Activated CD8-positive, alpha-beta memory T cell treated with anti-CD3 and anti-CD28 coated beads for 36 hours (primary cell): ENCODE results near the gene FBN1. TPM values are rescaled to one million over a fixed set of nuclear protein-coding genes. Genes with fewer than 3 reads are reported as not detected.

Experiments
- CTCF ChIA-PET: fragments of 350-600 bp; sonication (Branson Sonifier 250); formaldehyde crosslinking; loops from one replicate; lab custom pipeline; 2021; ENCODE audit warnings: antibody characterized with exemption; lab: Charles Lee
- POLR2A ChIA-PET: fragments of 350-600 bp; sonication (Branson Sonifier 250); formaldehyde crosslinking; loops from one replicate; lab custom pipeline; 2021; ENCODE audit warnings: antibody characterized with exemption; lab: Charles Lee
- total RNA-seq, 2 experiments: library from RNA; stranded (reverse); gene quantifications; one replicate each; pipeline ENCODE4 v1.2.3, GENCODE V29; 2021

The FBN1 gene
- total RNA-seq, 2 experiments from 2014 or later: 0.13 to 0.40 TPM

- CTCF ChIA-PET: no interaction called here
- POLR2A ChIA-PET: no interaction called here
Observed at GRCh38 chr15:48628832-48629231, 16.7 kb downstream of the FBN1 start.

GRCh38 chr15:48627260-48627940, 18.1 kb downstream of the FBN1 start:
- CTCF ChIA-PET: no interaction called here

DNA sequence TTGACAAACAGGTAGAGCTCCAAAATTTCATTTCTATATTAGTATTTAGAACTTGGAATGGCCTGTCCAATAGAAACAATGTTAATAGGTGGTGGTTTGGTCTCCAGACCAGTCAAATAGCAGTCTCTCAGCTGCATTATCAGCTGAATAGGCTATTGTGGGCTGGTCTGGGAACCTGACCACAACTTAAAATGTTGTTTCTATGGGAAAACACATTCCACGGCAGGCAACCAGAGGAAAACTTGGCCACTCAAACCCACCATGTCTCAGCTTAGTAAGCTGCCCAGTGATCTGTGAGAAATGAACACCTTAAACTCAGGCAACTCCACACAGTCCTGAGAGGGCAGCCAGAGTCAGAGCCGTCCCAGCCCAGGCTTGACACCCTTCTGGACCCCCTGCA, 20.4 kb downstream of the FBN1 start:
- ChIA-PET POLR2A (no interaction called here), CTCF (no interaction called here)

More at GRCh38 chr15:48627260-48627940, 18.1 kb downstream of the FBN1 start:
- POLR2A ChIA-PET: no interaction called here

DNA sequence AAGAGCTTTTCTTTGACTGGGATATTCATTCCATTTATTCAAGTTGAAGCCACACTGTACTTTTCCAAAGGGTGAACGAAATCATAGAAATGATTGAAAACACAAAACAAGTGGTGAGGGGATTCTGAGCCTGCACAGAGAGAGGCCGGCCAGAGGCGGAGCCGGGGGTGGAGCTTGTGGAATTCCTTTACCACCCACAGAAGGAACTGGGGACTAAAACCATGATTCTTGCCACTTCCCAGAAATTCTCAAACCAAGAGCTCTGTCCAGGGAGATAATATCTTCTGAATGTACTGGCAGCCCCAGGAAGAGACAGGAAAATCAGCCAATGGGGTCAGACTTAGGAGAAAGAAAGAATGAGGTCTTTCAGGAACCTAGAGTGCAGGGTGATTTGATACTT, 20.8 kb downstream of the FBN1 start:
- CTCF ChIA-PET: no interaction called here
- POLR2A ChIA-PET: no interaction called here

DNA sequence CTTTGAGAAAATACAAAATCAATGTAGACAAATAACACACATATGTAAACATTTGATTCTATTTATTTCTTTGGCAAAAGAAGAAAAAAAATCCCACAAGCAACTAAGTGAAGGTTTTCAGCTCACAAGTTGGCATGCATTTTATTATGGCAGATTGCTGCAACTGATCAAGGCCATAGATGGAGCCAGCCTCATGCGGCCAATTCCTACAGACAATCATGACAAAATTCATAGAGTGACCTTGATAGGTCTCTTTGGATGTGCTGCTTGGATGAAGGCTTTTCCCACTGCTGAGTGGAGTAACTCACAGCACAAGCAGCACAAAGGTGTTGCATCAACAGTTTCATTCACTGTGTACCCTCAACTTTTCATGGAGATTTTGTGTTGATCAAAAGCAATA, 22.1 kb downstream of the FBN1 start:
- POLR2A ChIA-PET: no interaction called here
- CTCF ChIA-PET: no interaction called here

DNA sequence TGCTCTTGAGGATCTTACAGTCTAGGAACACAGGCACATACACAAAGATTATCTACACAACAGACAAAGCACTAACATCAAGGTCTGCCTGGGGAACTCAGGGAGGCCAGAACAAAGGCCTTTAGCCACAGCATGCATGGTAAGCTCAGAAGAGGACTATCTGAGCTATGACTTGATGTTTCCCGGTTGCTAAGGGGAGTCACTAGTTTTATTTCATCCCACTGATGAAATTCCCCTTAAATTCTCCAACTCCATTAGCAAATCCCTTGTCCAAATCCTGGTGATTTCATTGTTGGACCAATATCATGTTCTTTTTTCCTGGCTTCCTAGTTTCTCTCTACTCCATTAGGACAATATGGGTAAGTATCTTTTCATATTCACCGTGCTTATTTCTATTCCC, 23.3 kb downstream of the FBN1 start:
- POLR2A ChIA-PET: no interaction called here

GRCh38 chr15:48619446-48619845, 26.1 kb downstream of the FBN1 start:
- POLR2A ChIA-PET: no interaction called here
- CTCF ChIA-PET: no interaction called here

More for the DNA sequence above, 23.3 kb downstream of the FBN1 start:
- CTCF ChIA-PET: interaction anchor here (0.7 kb wide), 1 partner anchor 133 kb away, joined by 3 read pairs; no protein-coding TSS in a partner anchor

DNA sequence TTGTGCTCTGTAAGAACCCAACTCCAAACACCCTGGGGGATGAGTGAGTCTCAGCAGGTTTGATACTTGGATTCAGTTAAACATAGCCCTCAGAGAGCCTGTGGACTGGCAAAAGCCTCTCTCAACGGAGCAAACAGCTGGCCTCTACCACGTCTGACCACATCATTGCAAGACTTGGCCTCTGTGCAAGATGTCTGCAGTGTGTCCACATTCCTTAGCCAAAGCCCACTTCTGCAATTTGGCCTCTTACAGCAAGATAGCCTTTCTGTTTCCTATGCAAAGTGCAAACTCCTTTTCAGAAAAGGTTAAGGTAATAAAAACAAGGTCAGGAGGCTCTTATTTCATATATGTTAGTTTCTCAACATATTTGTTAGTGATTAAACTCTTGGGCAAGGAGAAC, 27.9 kb downstream of the FBN1 start:
- POLR2A ChIA-PET: no interaction called here
- CTCF ChIA-PET: no interaction called here

GRCh38 chr15:48616216-48616615, 29.3 kb downstream of the FBN1 start:
- CTCF ChIA-PET: no interaction called here
- POLR2A ChIA-PET: no interaction called here

DNA sequence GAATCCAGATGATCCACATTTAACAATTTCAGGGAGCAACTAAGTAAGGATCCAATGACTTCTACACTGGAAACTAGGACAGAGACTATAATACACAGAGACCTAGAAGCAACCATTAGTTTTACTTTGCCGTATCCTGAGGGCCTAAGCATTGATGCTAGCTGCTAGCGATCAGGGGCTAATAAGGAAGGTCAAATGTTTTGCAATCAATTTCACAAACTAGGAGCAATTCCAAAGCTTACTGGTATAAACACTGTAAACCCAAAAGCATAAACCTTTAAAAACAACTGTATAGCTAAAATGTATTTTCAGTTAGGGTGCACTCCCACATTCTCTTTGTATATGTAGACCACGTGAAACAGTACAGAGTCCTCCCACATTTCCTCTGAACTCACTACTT, 31.5 kb downstream of the FBN1 start:
- CTCF ChIA-PET: no interaction called here
- POLR2A ChIA-PET: no interaction called here

DNA sequence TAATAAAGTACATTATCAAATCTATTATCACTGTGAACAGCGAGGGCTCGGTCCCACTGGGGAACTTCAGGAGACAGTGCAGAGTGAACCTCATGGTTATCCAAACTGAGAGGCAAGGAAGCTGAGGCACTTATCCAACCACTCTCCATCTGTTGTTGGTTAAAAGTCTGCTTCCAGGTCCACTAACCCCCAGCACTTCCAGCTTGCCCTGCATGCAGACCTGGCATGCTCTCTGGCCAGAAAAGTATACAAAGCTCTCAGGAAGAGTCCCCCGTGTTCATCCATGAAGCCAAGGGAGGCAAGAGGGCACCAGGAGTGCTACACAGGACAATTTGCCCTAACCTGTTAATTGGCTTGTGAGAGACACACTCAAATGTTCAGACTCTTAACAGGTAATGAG, 36.0 kb downstream of the FBN1 start:
- ChIA-PET POLR2A (no interaction called here), CTCF (interaction anchor here (0.5 kb wide), 1 partner anchor 1271 kb away, joined by 3 read pairs; no protein-coding TSS in a partner anchor)

- POLR2A ChIA-PET: no interaction called here
- CTCF ChIA-PET: no interaction called here
Observed at GRCh38 chr15:48607846-48608245, 37.7 kb downstream of the FBN1 start.

GRCh38 chr15:48604567-48604966, 40.9 kb downstream of the FBN1 start:
- POLR2A ChIA-PET: no interaction called here
- CTCF ChIA-PET: no interaction called here

GRCh38 chr15:48603922-48604321, 41.6 kb downstream of the FBN1 start:
- POLR2A ChIA-PET: no interaction called here
- CTCF ChIA-PET: no interaction called here

DNA sequence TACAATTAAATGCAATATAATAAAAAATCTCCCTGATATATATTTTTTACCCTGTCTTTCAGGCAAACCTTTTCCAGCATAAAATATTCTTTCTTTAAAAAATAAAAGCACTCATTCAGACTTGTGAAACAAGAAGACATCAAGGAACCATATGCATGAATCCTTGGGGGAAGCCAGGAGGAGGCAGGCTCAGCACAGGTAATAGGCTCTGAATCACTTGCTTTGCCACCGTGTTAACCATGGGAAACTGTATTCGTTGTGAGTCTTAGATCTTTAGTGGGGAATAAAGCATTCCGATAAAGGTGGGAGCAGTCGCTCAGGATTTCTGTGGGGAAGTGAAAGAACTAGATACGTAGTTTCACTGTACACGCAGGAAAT, 42.4 kb downstream of the FBN1 start:
- CTCF ChIA-PET: interaction anchor here (0.6 kb wide), 1 partner anchor 250 kb away, joined by 3 read pairs; no protein-coding TSS in a partner anchor
- POLR2A ChIA-PET: no interaction called here

GRCh38 chr15:48602358-48603122, 43.0 kb downstream of the FBN1 start:
- ChIA-PET POLR2A (no interaction called here), CTCF (interaction anchor here (0.6 kb wide), 1 partner anchor 249 kb away, joined by 3 read pairs; no protein-coding TSS in a partner anchor)

DNA sequence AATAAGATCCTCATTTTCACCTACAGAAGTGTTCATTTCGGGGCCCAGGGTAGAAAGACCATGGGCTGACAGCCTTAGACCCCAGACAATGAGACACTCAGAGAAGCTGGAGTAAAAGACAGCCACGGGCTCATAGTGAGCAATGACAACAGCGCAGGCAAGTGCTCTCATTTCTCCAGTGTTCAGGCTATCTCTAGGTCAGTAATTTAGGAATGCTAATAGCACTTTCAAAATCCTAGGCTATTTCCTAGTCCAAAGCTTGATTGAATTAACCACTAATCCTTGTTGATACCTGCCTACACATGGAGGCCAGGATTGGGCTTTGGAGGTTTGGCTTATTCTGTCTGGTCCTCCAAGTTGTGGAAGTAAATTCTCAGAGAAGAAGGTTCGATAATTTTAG, 44.4 kb downstream of the FBN1 start:
- ChIA-PET CTCF (no interaction called here), POLR2A (no interaction called here)

- CTCF ChIA-PET: no interaction called here
Observed at GRCh38 chr15:48596841-48597240, 48.7 kb downstream of the FBN1 start.

DNA sequence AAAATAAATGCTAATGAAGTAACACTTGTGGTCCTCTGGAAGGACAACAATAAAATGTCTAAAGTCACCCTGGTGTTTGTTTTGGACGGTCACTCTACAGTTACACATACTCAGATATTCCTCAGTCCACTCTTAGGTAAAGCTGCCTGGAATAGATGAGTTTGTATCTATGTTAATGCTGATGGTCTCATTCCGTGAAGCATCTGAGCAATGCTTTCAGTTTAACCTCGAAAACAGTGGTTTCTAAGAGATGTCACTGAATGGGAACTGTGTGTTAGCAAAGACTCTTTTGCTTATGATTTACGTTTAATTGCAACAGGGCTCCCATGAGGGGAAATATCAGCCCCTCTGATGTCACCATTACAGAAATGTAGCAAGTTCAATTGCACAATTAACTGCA, 49.1 kb downstream of the FBN1 start:
- POLR2A ChIA-PET: no interaction called here
- CTCF ChIA-PET: no interaction called here

More at GRCh38 chr15:48596841-48597240, 48.7 kb downstream of the FBN1 start:
- POLR2A ChIA-PET: no interaction called here

- ChIA-PET POLR2A (no interaction called here), CTCF (no interaction called here)
Observed at GRCh38 chr15:48595981-48596380, 49.5 kb downstream of the FBN1 start.

DNA sequence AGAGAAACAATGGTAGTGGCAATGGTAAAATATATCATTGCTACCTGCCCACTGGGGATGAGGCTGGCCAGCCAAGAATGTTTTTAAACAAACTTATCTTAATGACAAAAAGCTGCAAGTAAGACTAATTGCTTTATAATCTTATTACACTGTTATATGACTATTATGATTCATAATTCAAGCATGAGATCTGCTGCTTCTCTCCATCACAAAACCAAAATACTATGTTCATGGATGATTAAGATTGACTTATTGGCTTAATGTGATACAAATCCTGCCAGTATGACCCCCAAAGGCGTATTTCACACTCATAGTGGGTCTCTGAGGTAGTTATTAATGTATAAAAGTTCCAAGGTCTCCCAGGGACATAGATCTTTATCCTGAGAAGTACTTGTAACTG, 52.6 kb downstream of the FBN1 start:
- CTCF ChIA-PET: no interaction called here
- POLR2A ChIA-PET: no interaction called here
